Measurements from ENCODE around the gene PRKG1.

DNA sequence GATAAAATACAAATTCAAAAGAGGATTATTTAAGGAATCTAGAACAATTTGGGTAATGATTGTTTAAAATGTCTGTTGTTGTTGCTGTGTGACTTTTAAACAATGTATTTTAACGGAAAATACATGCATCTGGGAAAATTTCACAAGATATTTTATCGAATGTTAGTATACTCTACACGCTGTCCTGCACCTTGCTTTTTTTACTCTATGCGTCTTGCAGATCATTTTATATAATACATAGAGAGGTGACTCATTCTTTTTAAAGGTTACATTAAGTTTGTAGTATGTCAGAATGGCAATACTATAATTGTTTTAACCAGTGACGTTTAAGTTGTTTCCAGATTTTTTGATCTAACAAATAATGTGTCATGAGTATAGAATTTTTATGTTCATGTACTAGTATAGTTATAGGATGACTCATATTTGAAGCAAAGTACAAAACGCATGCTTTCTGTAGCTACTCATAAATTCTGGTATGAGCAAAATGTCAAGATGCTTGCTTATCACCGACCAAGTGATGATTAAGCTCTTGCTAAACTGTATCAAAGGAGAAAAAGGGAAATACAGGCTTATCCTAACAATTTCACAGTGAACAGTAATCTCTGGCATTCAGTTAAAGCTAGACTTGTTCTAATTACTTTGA is 1244.7 kb downstream of the PRKG1 start:
- TF ChIP-seq ZFX (IDR thresholded peaks at IDR 0.05; ENCODE audit: borderline replicate concordance) = no peak
- TF ChIP-seq, protein P1, sequence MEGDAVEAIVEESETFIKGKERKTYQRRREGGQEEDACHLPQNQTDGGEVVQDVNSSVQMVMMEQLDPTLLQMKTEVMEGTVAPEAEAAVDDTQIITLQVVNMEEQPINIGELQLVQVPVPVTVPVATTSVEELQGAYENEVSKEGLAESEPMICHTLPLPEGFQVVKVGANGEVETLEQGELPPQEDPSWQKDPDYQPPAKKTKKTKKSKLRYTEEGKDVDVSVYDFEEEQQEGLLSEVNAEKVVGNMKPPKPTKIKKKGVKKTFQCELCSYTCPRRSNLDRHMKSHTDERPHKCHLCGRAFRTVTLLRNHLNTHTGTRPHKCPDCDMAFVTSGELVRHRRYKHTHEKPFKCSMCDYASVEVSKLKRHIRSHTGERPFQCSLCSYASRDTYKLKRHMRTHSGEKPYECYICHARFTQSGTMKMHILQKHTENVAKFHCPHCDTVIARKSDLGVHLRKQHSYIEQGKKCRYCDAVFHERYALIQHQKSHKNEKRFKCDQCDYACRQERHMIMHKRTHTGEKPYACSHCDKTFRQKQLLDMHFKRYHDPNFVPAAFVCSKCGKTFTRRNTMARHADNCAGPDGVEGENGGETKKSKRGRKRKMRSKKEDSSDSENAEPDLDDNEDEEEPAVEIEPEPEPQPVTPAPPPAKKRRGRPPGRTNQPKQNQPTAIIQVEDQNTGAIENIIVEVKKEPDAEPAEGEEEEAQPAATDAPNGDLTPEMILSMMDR (IDR thresholded peaks at IDR 0.05) = no peak
